Thyroid gland (tissue), 4 donors: ENCODE results near the gene RABGAP1. TPM values are rescaled to one million over a fixed set of nuclear protein-coding genes. Genes with fewer than 3 reads are reported as not detected.
A peak's percentile ranks its signal among the peaks of the same experiment; 100 is the strongest.

Source experiments
- DNase-seq, 2 donors: peaks; one replicate each; pipeline ENCODE4 v3.0.0-alpha.2; 2019
- H3K27ac ChIP-seq, 3 donors: fragments of 200-600 bp; sonication (generic); 1 replicate in 2 of 3; 2 replicates in 1 of 3; pipeline ENCODE4 v1.5.1; 2016 to 2019; ENCODE audit warnings: mild to moderate bottlenecking in 1 of 3, moderate library complexity in 1 of 3
- H3K27me3 ChIP-seq: fragments of 200-600 bp; sonication (generic); one replicate; pipeline ENCODE4 v1.5.1; 2019
- H3K36me3 ChIP-seq, 2 donors: fragments of 200-600 bp; sonication (generic); one replicate each; pipeline ENCODE4 v1.5.1; 2016 to 2019
- H3K4me1 ChIP-seq, 2 donors: fragments of 200-600 bp; sonication (generic); one replicate each; pipeline ENCODE4 v1.5.1; 2017 to 2019
- H3K4me3 ChIP-seq, 3 donors: fragments of 200-600 bp; sonication (generic); replicated peaks in 1 of 3; 1 replicate in 2 of 3; 2 replicates in 1 of 3; pipeline ENCODE4 v1.5.1; 2016; ENCODE audit warnings: mild to moderate bottlenecking in 1 of 3
- H3K9me3 ChIP-seq: fragments of 200-600 bp; sonication (generic); one replicate; pipeline ENCODE4 v1.5.1; 2017
- CTCF ChIP-seq, 6 experiments: fragments of 200-600 bp in 3 of 6; fragments of 450-650 bp in 3 of 6; sonication (generic) in 3 of 6; IDR thresholded peaks; one replicate each; pipeline ENCODE4 v1.5.1; 2016 to 2019; ENCODE audit warnings: antibody characterized with exemption in 6 of 6, mild to moderate bottlenecking in 2 of 6, inconsistent platforms in 1 of 6, moderate library complexity in 1 of 6
- POLR2A ChIP-seq, 2 donors: fragments of 450-650 bp; IDR thresholded peaks; one replicate each; pipeline ENCODE4 v1.6.1; 2017; ENCODE audit warnings: antibody characterized with exemption in 2 of 2, mild to moderate bottlenecking in 2 of 2, moderate library complexity in 1 of 2
- WGBS, 2 donors: methylation state at CpG; one replicate each; pipeline ENCODE4 v1.1.5; 2017; 5-methylcytosine and 5-hydroxymethylcytosine counted together
- intact Hi-C: fragments of 100-400 bp; cut with DNase I; formaldehyde crosslinking; loops from one replicate; pipeline ENCODE4 v1.15.1; 2023
- total RNA-seq, 4 donors: library from RNA; depleted of rRNA; stranded (reverse); fragments of >200 nt; gene quantifications; one replicate each; pipeline ENCODE4 v1.2.3, GENCODE V29; 2016

RABGAP1 gene
- total RNA-seq, 4 donors from 2014 or later = 90.7 to 144 (median 127) TPM

- Histone ChIP-seq H3K4me1 (peaks cover 58 to 73% of the 10 kb centered on the region in 2 donors), H3K36me3 (no peaks in the 10 kb centered on the region), H3K27me3 (no peaks in the 10 kb centered on the region), H3K27ac (peak overlapping the region; percentile 77 to 88 (median 86)), H3K9me3 (no peaks in the 10 kb centered on the region), H3K4me3 (no peak overlapping the region)
- peak in 1 of 6 experiments; percentile 8 for TF ChIP-seq CTCF (IDR thresholded peaks at IDR 0.05)
- TF ChIP-seq POLR2A (IDR thresholded peaks at IDR 0.05) = peak in 1 of 2 donors; percentile 47
- 84 to 91% methylated on average over 1 of the region's 1 CpG for WGBS, 2 donors
- intact Hi-C loops = no loop called here
- DNase-seq = peak; percentile 62 to 73
Measured at GRCh38 chr9:123058834-123059233, 118.0 kb downstream of the RABGAP1 start.

GRCh38 chr9:123059472-123060220 lies 118.8 kb downstream of the RABGAP1 start:
- WGBS, 2 donors = 80 to 84% methylated on average over 9 of the region's 9 CpGs
- Histone ChIP-seq H3K4me3 (no peak overlapping the region), H3K36me3 (no peaks in the 10 kb centered on the region), H3K4me1 (peaks cover 54 to 66% of the 10 kb centered on the region in 2 donors), H3K27me3 (no peaks in the 10 kb centered on the region), H3K9me3 (no peaks in the 10 kb centered on the region), H3K27ac (peak overlapping the region; percentile 77 to 88 (median 86))
- peak; percentile 39 to 40 for DNase-seq
- intact Hi-C loops = no loop called here
- TF ChIP-seq POLR2A (IDR thresholded peaks at IDR 0.05) = peak in 1 of 2 donors; percentile 24
- no peak for TF ChIP-seq CTCF (IDR thresholded peaks at IDR 0.05)

- WGBS, 2 donors = 95 to 99% methylated on average over 7 of the region's 7 CpGs
- no peaks in the 10 kb centered on the region for H3K27me3 ChIP-seq
- H3K4me1 ChIP-seq = peaks cover 43 to 52% of the 10 kb centered on the region in 2 donors
- no peak for TF ChIP-seq POLR2A (IDR thresholded peaks at IDR 0.05)
- intact Hi-C loops = no loop called here
- H3K9me3 ChIP-seq = no peaks in the 10 kb centered on the region
- H3K36me3 ChIP-seq = peaks cover 4 to 12% of the 10 kb centered on the region in 2 donors
- H3K4me3 ChIP-seq = no peak overlapping the region
- DNase-seq = no peak
- H3K27ac ChIP-seq = peak overlapping the region; percentile 14 to 88 (median 77)
Measured at GRCh38 chr9:123061216-123061615, 120.4 kb downstream of the RABGAP1 start.

- Histone ChIP-seq H3K9me3 (no peaks in the 10 kb centered on the region), H3K4me3 (no peak overlapping the region), H3K27me3 (no peaks in the 10 kb centered on the region), H3K4me1 (peaks cover 43 to 52% of the 10 kb centered on the region in 2 donors), H3K27ac (peak overlapping the region; percentile 46 to 88 (median 77)), H3K36me3 (peaks cover 9 to 16% of the 10 kb centered on the region in 2 donors)
- intact Hi-C loops = no loop called here
- TF ChIP-seq CTCF (IDR thresholded peaks at IDR 0.05) (no peak), POLR2A (IDR thresholded peaks at IDR 0.05) (no peak)
- 58 to 69% methylated on average over 7 of the region's 7 CpGs for WGBS, 2 donors
- DNase-seq = peak; percentile 46 to 57
Measured at GRCh38 chr9:123062351-123063176, 121.7 kb downstream of the RABGAP1 start.

GRCh38 chr9:123063177-123063598 lies 122.4 kb downstream of the RABGAP1 start:
- no peaks in the 10 kb centered on the region for H3K9me3 ChIP-seq
- no peak overlapping the region for H3K4me3 ChIP-seq
- peaks cover 40 to 50% of the 10 kb centered on the region in 2 donors for H3K4me1 ChIP-seq
- peaks cover 12 to 16% of the 10 kb centered on the region in 2 donors for H3K36me3 ChIP-seq
- TF ChIP-seq POLR2A (IDR thresholded peaks at IDR 0.05) = no peak
- no peak for TF ChIP-seq CTCF (IDR thresholded peaks at IDR 0.05)
- intact Hi-C loops = no loop called here
- peak overlapping the region; percentile 1 to 88 (median 77) for H3K27ac ChIP-seq
- H3K27me3 ChIP-seq = no peaks in the 10 kb centered on the region
- 74% methylated on average over 2 of the region's 2 CpGs for WGBS, 2 donors
- DNase-seq = no peak
